Measurements from ENCODE around the gene PSMD2.
A peak's percentile ranks its signal among the peaks of the same experiment; 100 is the strongest.

The PSMD2 gene

DNA sequence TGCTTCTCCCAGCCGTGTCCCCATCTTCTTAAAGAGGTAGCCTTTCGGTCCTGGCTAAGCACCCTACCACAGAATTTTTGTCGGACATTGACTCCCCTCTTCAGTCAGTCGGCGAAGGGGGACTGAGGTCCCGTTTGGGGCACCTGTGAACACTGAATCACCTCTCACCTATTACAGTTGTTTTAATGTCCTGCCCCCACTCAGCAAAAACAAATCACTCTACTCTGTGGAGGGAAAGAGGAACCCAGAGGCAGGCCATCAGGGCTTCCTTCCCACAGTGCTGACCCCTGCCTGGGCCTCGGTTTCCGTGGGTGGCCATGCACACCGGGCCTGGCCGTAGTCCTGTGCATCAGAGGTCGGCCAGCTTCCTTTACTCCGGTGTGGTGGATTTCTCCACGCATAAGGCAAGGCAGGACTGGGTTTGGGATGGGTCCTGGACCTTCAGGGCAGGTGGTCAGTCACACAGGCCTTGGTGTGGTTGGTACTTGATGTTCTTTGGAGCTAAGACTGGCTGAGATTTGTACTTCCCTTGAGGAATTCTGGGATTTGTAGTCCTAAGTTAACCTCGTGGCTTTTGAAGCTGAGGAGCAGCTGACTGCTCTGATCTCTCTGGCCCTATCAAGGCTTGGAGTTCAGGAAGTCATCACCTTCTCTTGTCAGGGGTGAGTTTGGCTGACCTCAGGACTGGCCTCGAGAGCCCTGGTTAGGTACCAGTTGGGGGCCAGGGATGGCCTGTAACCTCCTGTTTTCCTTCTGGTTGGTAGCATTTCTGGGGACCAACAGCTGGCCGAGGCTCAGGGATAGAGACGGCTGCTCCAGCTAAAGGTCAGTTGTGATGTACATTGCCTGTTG, 37.7 kb downstream of the PSMD2 start:
- no peak overlapping the region for H2AFZ ChIP-seq (ENCODE audit: low read length)
- H3K36me3 ChIP-seq (replicated peaks; ENCODE audit: insufficient read depth, low read length) = peaks cover 11% of the 10 kb centered on the region
- no peaks in the 10 kb centered on the region for H3K9me3 ChIP-seq (replicated peaks; ENCODE audit: insufficient read depth, low read length)
- 0 out of 2 replicates have a peak, but pooled peaks cover 4% of the 10 kb centered on the region for H3K4me1 ChIP-seq (ENCODE audit: low read length)
- H3F3A ChIP-seq (ENCODE audit: insufficient read depth, low read length) = peaks cover 36% of the 10 kb centered on the region
- peak overlapping the region; percentile 59; the same call in 1 of the 2 replicates for H3K9ac ChIP-seq (ENCODE audit: low read length)
- H3K27ac ChIP-seq (ENCODE audit: low read length) = no peak overlapping the region
- no peaks in the 10 kb centered on the region for H3K27me3 ChIP-seq (replicated peaks; ENCODE audit: insufficient read depth, low read length)
- peaks cover 30% of the 10 kb centered on the region for H4K20me1 ChIP-seq (ENCODE audit: insufficient read depth, low read length)
- H3K4me2 ChIP-seq (ENCODE audit: low read depth, low read length) = peak overlapping the region; percentile 69
- DNase-seq = no peak
- H3K9me2 ChIP-seq (replicated peaks; ENCODE audit: insufficient read depth, low read length) = no peaks in the 10 kb centered on the region
- peaks cover 17% of the 10 kb centered on the region for H3K79me2 ChIP-seq (ENCODE audit: low read length)
- TF ChIP-seq, protein P1, sequence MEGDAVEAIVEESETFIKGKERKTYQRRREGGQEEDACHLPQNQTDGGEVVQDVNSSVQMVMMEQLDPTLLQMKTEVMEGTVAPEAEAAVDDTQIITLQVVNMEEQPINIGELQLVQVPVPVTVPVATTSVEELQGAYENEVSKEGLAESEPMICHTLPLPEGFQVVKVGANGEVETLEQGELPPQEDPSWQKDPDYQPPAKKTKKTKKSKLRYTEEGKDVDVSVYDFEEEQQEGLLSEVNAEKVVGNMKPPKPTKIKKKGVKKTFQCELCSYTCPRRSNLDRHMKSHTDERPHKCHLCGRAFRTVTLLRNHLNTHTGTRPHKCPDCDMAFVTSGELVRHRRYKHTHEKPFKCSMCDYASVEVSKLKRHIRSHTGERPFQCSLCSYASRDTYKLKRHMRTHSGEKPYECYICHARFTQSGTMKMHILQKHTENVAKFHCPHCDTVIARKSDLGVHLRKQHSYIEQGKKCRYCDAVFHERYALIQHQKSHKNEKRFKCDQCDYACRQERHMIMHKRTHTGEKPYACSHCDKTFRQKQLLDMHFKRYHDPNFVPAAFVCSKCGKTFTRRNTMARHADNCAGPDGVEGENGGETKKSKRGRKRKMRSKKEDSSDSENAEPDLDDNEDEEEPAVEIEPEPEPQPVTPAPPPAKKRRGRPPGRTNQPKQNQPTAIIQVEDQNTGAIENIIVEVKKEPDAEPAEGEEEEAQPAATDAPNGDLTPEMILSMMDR (IDR thresholded peaks at IDR 0.05; ENCODE audit: low read length) = no peak
- no peak for TF ChIP-seq EZH2 (optimal IDR thresholded peaks at IDR 0.05; ENCODE audit: low read depth, low read length)
- TF ChIP-seq EZH2phosphoT487 (IDR thresholded peaks at IDR 0.05; ENCODE audit: low read length) = no peak
- peak overlapping the region; percentile 73 for H3K4me3 ChIP-seq (ENCODE audit: low read length)

DNA sequence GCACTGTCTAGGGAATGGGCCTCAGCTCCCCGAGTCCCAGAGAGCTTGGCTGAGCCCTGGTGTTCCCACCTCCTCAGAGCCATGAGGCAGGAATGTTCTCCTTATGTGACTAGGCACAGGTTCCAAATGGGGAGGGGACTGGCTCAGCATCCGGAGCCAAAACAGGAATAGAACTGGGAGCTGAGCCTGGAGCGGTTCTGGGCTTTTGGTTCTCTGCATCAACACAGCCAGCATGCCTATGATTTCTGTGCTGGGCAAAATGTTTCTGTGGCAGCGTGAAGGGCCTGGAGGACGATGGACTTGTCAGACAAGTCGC, 38.3 kb downstream of the PSMD2 start, which contains the start of gene FAM131A:
Gene FAM131A, plus strand, starts transcription at position 202 of the 316 bp plus-strand sequence. Its CDS starts 31 bp downstream, at position 233.
- H3K79me2 ChIP-seq (ENCODE audit: low read length) = peaks cover 11% of the 10 kb centered on the region; the same call in 1 of the 2 replicates
- no peaks in the 10 kb centered on the region for H3K9me3 ChIP-seq (replicated peaks; ENCODE audit: insufficient read depth, low read length)
- peak within 1 kb of the TSS; percentile 59; the same call in 1 of the 2 replicates for H3K9ac ChIP-seq (ENCODE audit: low read length)
- H3K9me2 ChIP-seq (replicated peaks; ENCODE audit: insufficient read depth, low read length) = no peaks in the 10 kb centered on the region
- H3K4me3 ChIP-seq (ENCODE audit: low read length) = peak within 1 kb of the TSS; percentile 73
- DNase-seq = no peak
- H4K20me1 ChIP-seq (ENCODE audit: insufficient read depth, low read length) = peaks cover 24% of the 10 kb centered on the region
- peak within 1 kb of the TSS; percentile 69 for H3K4me2 ChIP-seq (ENCODE audit: low read depth, low read length)
- no peak within 1 kb of the TSS for H2AFZ ChIP-seq (ENCODE audit: low read length)
- 0 out of 2 replicates have a peak, but pooled peaks cover 4% of the 10 kb centered on the region for H3K4me1 ChIP-seq (ENCODE audit: low read length)
- TF ChIP-seq EZH2 (optimal IDR thresholded peaks at IDR 0.05; ENCODE audit: low read depth, low read length) (no peak), EZH2phosphoT487 (IDR thresholded peaks at IDR 0.05; ENCODE audit: low read length) (no peak)
- TF ChIP-seq, protein P1 (IDR thresholded peaks at IDR 0.05; ENCODE audit: low read length) = no peak
- H3F3A ChIP-seq (ENCODE audit: insufficient read depth, low read length) = peaks cover 30% of the 10 kb centered on the region
- H3K27ac ChIP-seq (ENCODE audit: low read length) = no peak within 1 kb of the TSS
- no peaks in the 10 kb centered on the region for H3K27me3 ChIP-seq (replicated peaks; ENCODE audit: insufficient read depth, low read length)
- H3K36me3 ChIP-seq (replicated peaks; ENCODE audit: insufficient read depth, low read length) = peaks cover 5% of the 10 kb centered on the region; the same call in 1 of the 2 replicates

DNA sequence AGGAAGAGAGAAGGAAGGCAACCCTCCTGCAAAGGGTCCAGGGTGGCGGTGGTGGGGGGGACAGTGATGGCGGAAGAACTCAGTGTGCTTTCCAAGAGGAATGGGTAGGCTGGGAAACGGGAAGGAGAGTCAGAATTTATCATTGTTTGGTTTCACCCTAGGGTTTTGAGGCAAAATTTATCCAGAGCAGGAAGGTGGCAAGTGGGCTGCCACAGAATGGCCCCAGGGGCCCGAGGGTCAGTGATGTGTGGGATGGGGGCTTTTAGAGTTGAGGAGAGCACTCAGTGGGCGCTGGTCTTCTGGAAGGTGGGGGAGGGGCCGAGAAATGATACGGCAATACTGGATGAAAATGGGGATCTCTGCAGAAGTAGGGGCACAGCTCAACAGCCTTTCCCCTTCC, 38.9 kb downstream of the PSMD2 start:
- Histone ChIP-seq H3K9me2 (replicated peaks; ENCODE audit: insufficient read depth, low read length) (no peaks in the 10 kb centered on the region), H3K27me3 (replicated peaks; ENCODE audit: insufficient read depth, low read length) (no peaks in the 10 kb centered on the region), H3K79me2 (ENCODE audit: low read length) (peaks cover 5% of the 10 kb centered on the region; the same call in 1 of the 2 replicates), H3K36me3 (replicated peaks; ENCODE audit: insufficient read depth, low read length) (no peaks in the 10 kb centered on the region), H3K4me3 (ENCODE audit: low read length) (no peak overlapping the region), H3K27ac (ENCODE audit: low read length) (no peak overlapping the region), H3K4me2 (ENCODE audit: low read depth, low read length) (no peak overlapping the region), H3K4me1 (ENCODE audit: low read length) (0 out of 2 replicates have a peak, but pooled peaks cover 4% of the 10 kb centered on the region), H3F3A (ENCODE audit: insufficient read depth, low read length) (peaks cover 24% of the 10 kb centered on the region), H4K20me1 (ENCODE audit: insufficient read depth, low read length) (peaks cover 18% of the 10 kb centered on the region; the same call in 1 of the 2 replicates), H2AFZ (ENCODE audit: low read length) (no peak overlapping the region), H3K9ac (ENCODE audit: low read length) (no peak overlapping the region), H3K9me3 (replicated peaks; ENCODE audit: insufficient read depth, low read length) (no peaks in the 10 kb centered on the region)
- TF ChIP-seq EZH2phosphoT487 (IDR thresholded peaks at IDR 0.05; ENCODE audit: low read length) (no peak), EZH2 (optimal IDR thresholded peaks at IDR 0.05; ENCODE audit: low read depth, low read length) (no peak)
- TF ChIP-seq, protein P1 (IDR thresholded peaks at IDR 0.05; ENCODE audit: low read length) = no peak
- no peak for DNase-seq
